ENCODE measurements around the gene RNF10. TPM values are rescaled to one million over a fixed set of nuclear protein-coding genes. Genes with fewer than 3 reads are reported as not detected.

Gene RNF10
- total RNA-seq, 4 donors from 2014 or later = 99.9 to 162 (median 118) TPM

GRCh38 chr12:120540445-120540844 is 6.3 kb downstream of the RNF10 start:
- no peak overlapping the region for H3K4me3 ChIP-seq (ENCODE audit: low read depth, poor library complexity, severe bottlenecking)
- intact Hi-C loops (cut with DNase I; ENCODE audit: low total_unique reads) = no loop called here
- no peak for DNase-seq (ENCODE audit: low spot score in 2 of 2)
- TF ChIP-seq POLR2A (IDR thresholded peaks at IDR 0.05) = no peak
- TF ChIP-seq, protein P1, sequence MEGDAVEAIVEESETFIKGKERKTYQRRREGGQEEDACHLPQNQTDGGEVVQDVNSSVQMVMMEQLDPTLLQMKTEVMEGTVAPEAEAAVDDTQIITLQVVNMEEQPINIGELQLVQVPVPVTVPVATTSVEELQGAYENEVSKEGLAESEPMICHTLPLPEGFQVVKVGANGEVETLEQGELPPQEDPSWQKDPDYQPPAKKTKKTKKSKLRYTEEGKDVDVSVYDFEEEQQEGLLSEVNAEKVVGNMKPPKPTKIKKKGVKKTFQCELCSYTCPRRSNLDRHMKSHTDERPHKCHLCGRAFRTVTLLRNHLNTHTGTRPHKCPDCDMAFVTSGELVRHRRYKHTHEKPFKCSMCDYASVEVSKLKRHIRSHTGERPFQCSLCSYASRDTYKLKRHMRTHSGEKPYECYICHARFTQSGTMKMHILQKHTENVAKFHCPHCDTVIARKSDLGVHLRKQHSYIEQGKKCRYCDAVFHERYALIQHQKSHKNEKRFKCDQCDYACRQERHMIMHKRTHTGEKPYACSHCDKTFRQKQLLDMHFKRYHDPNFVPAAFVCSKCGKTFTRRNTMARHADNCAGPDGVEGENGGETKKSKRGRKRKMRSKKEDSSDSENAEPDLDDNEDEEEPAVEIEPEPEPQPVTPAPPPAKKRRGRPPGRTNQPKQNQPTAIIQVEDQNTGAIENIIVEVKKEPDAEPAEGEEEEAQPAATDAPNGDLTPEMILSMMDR (IDR thresholded peaks at IDR 0.05) = no peak
- WGBS, 2 donors = 10 to 12% methylated on average over 3 of the region's 3 CpGs

DNA sequence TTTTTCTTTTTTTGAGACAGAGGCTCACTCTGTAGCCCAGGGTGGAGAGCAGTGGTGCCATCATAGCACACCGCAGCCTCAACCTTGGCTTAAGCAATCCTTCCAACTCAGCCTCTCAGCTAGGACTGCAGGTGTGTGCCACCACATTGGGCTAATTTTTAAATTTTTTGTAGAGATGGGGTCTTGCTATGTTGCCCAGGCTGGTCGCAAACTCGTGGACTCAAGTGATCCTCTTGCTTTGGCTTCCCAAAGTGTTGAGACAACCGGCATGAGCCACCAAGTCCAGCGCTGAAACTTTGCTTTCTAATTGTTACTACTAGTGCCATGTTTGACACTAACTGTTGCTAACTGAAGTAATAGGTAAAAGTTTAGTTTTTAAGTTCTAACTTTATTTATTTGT is 8.0 kb downstream of the RNF10 start:
- no peak overlapping the region for H3K4me3 ChIP-seq (ENCODE audit: low read depth, poor library complexity, severe bottlenecking)
- WGBS, 2 donors = 95 to 99% methylated on average over 5 of the region's 5 CpGs
- no peak for TF ChIP-seq POLR2A (IDR thresholded peaks at IDR 0.05)
- TF ChIP-seq, protein P1 (IDR thresholded peaks at IDR 0.05) = no peak
- intact Hi-C loops (cut with DNase I; ENCODE audit: low total_unique reads) = no loop called here
- DNase-seq (ENCODE audit: low spot score in 2 of 2) = no peak

DNA sequence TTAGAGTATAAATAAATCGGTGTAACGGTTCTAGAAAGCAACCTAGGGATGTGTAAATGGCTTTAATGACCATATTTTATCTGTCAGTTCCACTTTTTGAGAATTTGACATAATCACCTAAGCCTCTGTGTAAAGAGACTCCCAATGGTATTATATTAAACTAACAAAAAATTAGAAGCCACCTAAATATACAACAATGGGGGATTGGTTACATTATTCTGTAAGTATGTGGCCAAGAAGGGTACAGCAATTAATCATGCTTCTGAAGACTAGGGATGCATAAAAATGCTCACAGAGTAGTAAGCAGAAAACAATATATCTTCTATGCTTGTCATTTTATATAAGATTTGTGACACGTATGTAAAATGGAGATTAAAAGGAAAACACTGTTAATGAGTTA is 10.5 kb downstream of the RNF10 start:
- H3K4me3 ChIP-seq (ENCODE audit: low read depth, poor library complexity, severe bottlenecking) = no peak overlapping the region
- TF ChIP-seq POLR2A (IDR thresholded peaks at IDR 0.05) = no peak
- TF ChIP-seq, protein P1 (IDR thresholded peaks at IDR 0.05) = no peak
- intact Hi-C loops (cut with DNase I; ENCODE audit: low total_unique reads) = no loop called here
- 83 to 86% methylated on average over 3 of the region's 3 CpGs for WGBS, 2 donors
- no peak for DNase-seq (ENCODE audit: low spot score in 2 of 2)

DNA sequence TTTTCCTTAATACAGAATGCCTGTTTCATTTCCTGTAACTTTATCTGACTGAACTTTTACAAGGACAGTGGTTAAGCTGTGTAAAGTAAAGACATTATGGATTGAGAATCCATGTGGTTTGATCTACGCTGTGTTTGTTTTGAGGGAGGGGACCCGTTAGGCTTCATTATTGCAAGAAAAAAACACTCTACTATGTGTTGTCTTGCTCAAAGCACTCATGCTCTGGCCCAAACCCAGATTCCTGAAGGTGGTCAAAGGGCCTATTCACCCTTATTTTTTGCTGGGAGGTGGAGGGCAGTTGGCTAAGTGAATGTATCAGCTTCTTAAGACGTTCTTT is 11.9 kb downstream of the RNF10 start:
- DNase-seq (ENCODE audit: low spot score in 2 of 2) = no peak
- TF ChIP-seq POLR2A (IDR thresholded peaks at IDR 0.05) = no peak
- TF ChIP-seq, protein P1 (IDR thresholded peaks at IDR 0.05) = no peak
- intact Hi-C loops (cut with DNase I; ENCODE audit: low total_unique reads) = no loop called here
- H3K4me3 ChIP-seq (ENCODE audit: low read depth, poor library complexity, severe bottlenecking) = no peak overlapping the region
- WGBS, 2 donors = 74 to 79% methylated on average over 3 of the region's 3 CpGs

GRCh38 chr12:120554678-120555077 is 20.5 kb downstream of the RNF10 start:
- 78 to 92% methylated on average over 1 of the region's 1 CpG for WGBS, 2 donors
- no peak overlapping the region for H3K4me3 ChIP-seq (ENCODE audit: low read depth, poor library complexity, severe bottlenecking)
- TF ChIP-seq POLR2A (IDR thresholded peaks at IDR 0.05) = no peak
- TF ChIP-seq, protein P1 (IDR thresholded peaks at IDR 0.05) = no peak
- intact Hi-C loops (cut with DNase I; ENCODE audit: low total_unique reads) = no loop called here
- DNase-seq (ENCODE audit: low spot score in 2 of 2) = peak in 1 of 2 donors; percentile 26

GRCh38 chr12:120557589-120557988 is 23.4 kb downstream of the RNF10 start:
- intact Hi-C loops (cut with DNase I; ENCODE audit: low total_unique reads) = no loop called here
- TF ChIP-seq, protein P1 (IDR thresholded peaks at IDR 0.05) = no peak
- no peak for TF ChIP-seq POLR2A (IDR thresholded peaks at IDR 0.05)
- 91 to 94% methylated on average over 2 of the region's 2 CpGs for WGBS, 2 donors

More at GRCh38 chr12:120557589-120557988, 23.4 kb downstream of the RNF10 start:
- no peak overlapping the region for H3K4me3 ChIP-seq (ENCODE audit: low read depth, poor library complexity, severe bottlenecking)
- DNase-seq (ENCODE audit: low spot score in 2 of 2) = no peak
